Peyer's patch (tissue), 4 donors: Measurements from ENCODE around the gene OR10H2.

ENCODE experiments used
- CTCF ChIP-seq, 6 experiments: fragments of 450-650 bp in 4 of 6; fragments of 200-600 bp in 2 of 6; sonication (generic) in 1 of 6; IDR thresholded peaks; one replicate each; pipeline ENCODE4 v1.5.1; 2017 to 2019; ENCODE audit warnings: antibody characterized with exemption in 6 of 6, mild to moderate bottlenecking in 3 of 6, moderate library complexity in 1 of 6
- POLR2A ChIP-seq, 2 donors: fragments of 450-650 bp; IDR thresholded peaks; one replicate each; pipeline ENCODE4 v1.5.1; 2017; ENCODE audit warnings: antibody characterized with exemption in 2 of 2, mild to moderate bottlenecking in 2 of 2, moderate library complexity in 2 of 2

GRCh38 chr19:15717809-15718208, 10.0 kb upstream of the OR10H2 start:
- TF ChIP-seq CTCF (IDR thresholded peaks at IDR 0.05), result no peak
- TF ChIP-seq POLR2A (IDR thresholded peaks at IDR 0.05), result no peak
